MM.1S (cell line): ENCODE data around the gene DBNDD1.

Experiments
- EZH2phosphoT487 ChIP-seq: fragments of 300-600 bp; sonication (generic); IDR thresholded peaks from 2 replicates; pipeline ENCODE4 v1.6.1; 2018; ENCODE audit warnings: antibody characterized with exemption, low read length
- TF ChIP-seq, protein P1 (sequence below): fragments of 300-600 bp; sonication (generic); IDR thresholded peaks from 2 replicates; pipeline ENCODE4 v1.5.1; 2016; ENCODE audit warnings: antibody characterized with exemption, low read length, mixed read lengths

DNA sequence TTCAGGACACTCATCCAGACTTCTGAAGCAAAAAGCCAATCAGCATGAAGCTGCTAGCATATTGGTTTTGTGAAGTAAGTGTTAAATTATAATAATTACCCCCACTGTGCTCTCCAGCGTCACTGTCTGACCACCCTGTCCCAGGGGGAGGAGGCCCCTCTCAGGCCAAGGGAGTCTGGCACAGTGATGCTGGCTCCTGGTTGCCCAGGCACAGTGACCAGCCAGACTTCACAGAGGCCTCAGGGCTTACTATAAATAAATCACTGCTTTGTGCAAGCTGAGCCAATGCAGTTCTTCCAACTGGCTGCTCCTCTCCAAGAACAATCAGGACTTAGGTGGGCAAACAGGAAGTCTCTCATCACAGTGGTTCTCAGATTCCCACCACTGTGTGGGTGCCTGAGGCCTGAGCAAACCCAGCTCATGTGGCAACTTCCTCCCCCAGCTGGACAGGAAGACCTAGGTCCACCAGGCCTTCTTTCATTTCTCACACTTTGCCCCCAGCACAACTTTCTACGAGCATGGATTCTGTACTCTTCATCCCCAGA lies 1.7 kb upstream of the DBNDD1 start:
- TF ChIP-seq, protein P1, sequence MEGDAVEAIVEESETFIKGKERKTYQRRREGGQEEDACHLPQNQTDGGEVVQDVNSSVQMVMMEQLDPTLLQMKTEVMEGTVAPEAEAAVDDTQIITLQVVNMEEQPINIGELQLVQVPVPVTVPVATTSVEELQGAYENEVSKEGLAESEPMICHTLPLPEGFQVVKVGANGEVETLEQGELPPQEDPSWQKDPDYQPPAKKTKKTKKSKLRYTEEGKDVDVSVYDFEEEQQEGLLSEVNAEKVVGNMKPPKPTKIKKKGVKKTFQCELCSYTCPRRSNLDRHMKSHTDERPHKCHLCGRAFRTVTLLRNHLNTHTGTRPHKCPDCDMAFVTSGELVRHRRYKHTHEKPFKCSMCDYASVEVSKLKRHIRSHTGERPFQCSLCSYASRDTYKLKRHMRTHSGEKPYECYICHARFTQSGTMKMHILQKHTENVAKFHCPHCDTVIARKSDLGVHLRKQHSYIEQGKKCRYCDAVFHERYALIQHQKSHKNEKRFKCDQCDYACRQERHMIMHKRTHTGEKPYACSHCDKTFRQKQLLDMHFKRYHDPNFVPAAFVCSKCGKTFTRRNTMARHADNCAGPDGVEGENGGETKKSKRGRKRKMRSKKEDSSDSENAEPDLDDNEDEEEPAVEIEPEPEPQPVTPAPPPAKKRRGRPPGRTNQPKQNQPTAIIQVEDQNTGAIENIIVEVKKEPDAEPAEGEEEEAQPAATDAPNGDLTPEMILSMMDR: no peak
- TF ChIP-seq EZH2phosphoT487: no peak
